GM12892 (cell line): ENCODE measurements around the gene RNF207.

Source experiments
- POLR2A ChIP-seq: IDR thresholded peaks from 2 replicates; pipeline ENCODE4 v1.6.1; 2011; ENCODE audit warnings: low read depth, low read length, control low read depth
- POLR2AphosphoS5 ChIP-seq: IDR thresholded peaks from 2 replicates; pipeline ENCODE4 v1.6.1; 2011; ENCODE audit warnings: low read depth, low read length, control low read depth

GRCh38 chr1:6234502-6235295, 28.8 kb downstream of the RNF207 start:
- no peak; the same call in 1 of the 2 replicates for TF ChIP-seq POLR2A
- no peak for TF ChIP-seq POLR2AphosphoS5
